Mesendoderm (in vitro differentiated cells): ENCODE results near the gene NR3C2.

ENCODE experiments used
- DNase-seq: peaks from one replicate; pipeline ENCODE4 v3.0.0; 2013
- H2AK5ac ChIP-seq: 2 replicates; pipeline ENCODE4 v1.6.1; 2013; ENCODE audit warnings: low read length, inconsistent platforms
- H2BK120ac ChIP-seq: 2 replicates; pipeline ENCODE4 v1.6.1; 2013; ENCODE audit warnings: low read depth, mild to moderate bottlenecking, low read length, moderate library complexity, mixed read lengths
- H2BK15ac ChIP-seq: replicated peaks from 2 replicates; pipeline ENCODE4 v1.6.1; 2013; ENCODE audit warnings: low read depth, mild to moderate bottlenecking, moderate library complexity
- H2BK5ac ChIP-seq: 2 replicates; pipeline ENCODE4 v1.6.1; 2013; ENCODE audit warnings: low read length, inconsistent platforms
- H3K18ac ChIP-seq: 2 replicates; pipeline ENCODE4 v1.6.1; 2013; ENCODE audit warnings: mild to moderate bottlenecking, low read length, mixed read lengths
- H3K23ac ChIP-seq: one replicate; pipeline ENCODE4 v1.6.1; 2013; ENCODE audit warnings: low read length
- H3K27ac ChIP-seq: 2 replicates; pipeline ENCODE4 v1.5.1; 2013; ENCODE audit warnings: low read depth, mild to moderate bottlenecking, inconsistent platforms, low read length, moderate library complexity
- H3K27me3 ChIP-seq: 2 replicates; pipeline ENCODE4 v1.6.1; 2013; ENCODE audit warnings: low read length, control low read depth, mild to moderate bottlenecking, inconsistent platforms; ENCODE audit not compliant: insufficient read depth, poor library complexity
- H3K36me3 ChIP-seq: 2 replicates; pipeline ENCODE4 v1.6.1; 2013; ENCODE audit warnings: low read length, inconsistent platforms; ENCODE audit not compliant: control insufficient read depth, insufficient read depth
- H3K4ac ChIP-seq: one replicate; pipeline ENCODE4 v1.6.1; 2013; ENCODE audit warnings: low read depth, mild to moderate bottlenecking, low read length, moderate library complexity
- H3K4me1 ChIP-seq: 2 replicates; pipeline ENCODE4 v1.6.1; 2013; ENCODE audit warnings: low read depth, low read length, inconsistent platforms; ENCODE audit not compliant: control insufficient read depth
- H3K4me2 ChIP-seq: 2 replicates; pipeline ENCODE4 v1.6.1; 2013; ENCODE audit warnings: low read length
- H3K4me3 ChIP-seq: 2 replicates; pipeline ENCODE4 v1.5.1; 2013; ENCODE audit warnings: mild to moderate bottlenecking, low read length
- H3K56ac ChIP-seq: one replicate; pipeline ENCODE4 v1.6.1; 2013; ENCODE audit warnings: low read length
- H3K79me1 ChIP-seq: 2 replicates; pipeline ENCODE4 v1.6.1; 2013; ENCODE audit warnings: low read length, inconsistent platforms
- H3K79me2 ChIP-seq: 2 replicates; pipeline ENCODE4 v1.6.1; 2013; ENCODE audit warnings: mild to moderate bottlenecking, low read length; ENCODE audit not compliant: control insufficient read depth, insufficient read depth
- H3K9ac ChIP-seq: 2 replicates; pipeline ENCODE4 v1.6.1; 2013; ENCODE audit warnings: low read length, inconsistent platforms
- H4K5ac ChIP-seq: one replicate; pipeline ENCODE4 v1.6.1; 2013; ENCODE audit warnings: low read length
- H4K8ac ChIP-seq: one replicate; pipeline ENCODE4 v1.6.1; 2013; ENCODE audit warnings: low read depth, mild to moderate bottlenecking, control low read depth, low read length, moderate library complexity
- WGBS: extraction: QIAGEN DNeasy Blood & Tissue Kit; methylation state at CpG from one replicate; pipeline ENCODE4 v1.1.7; 2013; ENCODE audit warnings: low lambda C conversion rate, missing lambda C conversion rate; ENCODE audit not compliant: insufficient coverage; ENCODE audit errors: extremely low coverage; 5-methylcytosine and 5-hydroxymethylcytosine counted together

Gene NR3C2

DNA sequence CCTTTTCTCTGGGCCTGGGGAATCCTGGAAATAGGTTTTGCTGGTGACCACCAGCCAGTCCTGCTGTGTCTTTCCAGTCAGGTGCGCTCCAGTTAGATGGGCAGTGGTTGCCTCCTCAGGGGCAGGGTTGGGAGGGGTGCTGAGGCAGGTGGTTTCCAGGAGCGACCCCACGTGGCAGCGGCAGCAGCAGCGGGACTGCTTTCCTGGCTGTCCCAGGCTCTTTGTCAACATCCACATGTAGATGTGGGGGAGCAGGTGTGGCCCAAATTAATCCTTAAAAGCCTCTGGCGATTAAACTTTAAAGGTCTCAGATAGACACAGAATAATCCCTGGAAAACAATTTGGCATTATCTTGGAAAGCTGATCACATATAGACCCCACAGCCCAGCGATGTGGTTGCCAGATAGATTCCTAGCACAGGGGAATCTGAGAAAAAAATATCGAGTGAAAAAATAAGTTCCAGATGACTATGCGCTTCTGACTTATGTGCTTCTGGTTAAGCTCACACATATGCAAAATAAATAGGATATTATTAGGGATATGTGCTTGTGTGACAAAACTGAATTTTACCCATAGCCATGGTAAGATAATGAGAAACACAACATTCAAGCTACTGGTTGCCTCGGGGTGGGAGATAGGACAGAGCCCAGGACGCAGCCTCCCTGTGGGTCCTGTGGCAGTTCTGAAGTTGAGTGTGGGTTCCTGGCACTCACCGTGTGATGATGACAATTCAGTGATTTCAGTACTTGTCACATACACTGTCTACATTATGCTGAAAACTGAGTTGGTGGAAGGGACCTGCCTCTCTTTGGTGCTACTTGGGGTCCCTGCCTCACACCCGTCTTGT lies 373.9 kb downstream of the NR3C2 start:
- no peak overlapping the region for H3K27ac ChIP-seq
- H2BK5ac ChIP-seq, result no peak overlapping the region
- no peaks in the 10 kb centered on the region for H3K4me1 ChIP-seq
- no peak overlapping the region for H3K4me2 ChIP-seq
- no peak overlapping the region for H2BK120ac ChIP-seq
- H3K23ac ChIP-seq, result no peak overlapping the region
- no peak for DNase-seq
- H4K8ac ChIP-seq, result no peak overlapping the region
- H3K18ac ChIP-seq, result no peak overlapping the region
- no peak overlapping the region for H4K5ac ChIP-seq
- H3K4me3 ChIP-seq, result no peak overlapping the region
- H3K36me3 ChIP-seq, result no peaks in the 10 kb centered on the region
- no peak overlapping the region for H2BK15ac ChIP-seq
- H3K27me3 ChIP-seq, result no peaks in the 10 kb centered on the region
- no peak overlapping the region for H3K9ac ChIP-seq
- no peak overlapping the region for H2AK5ac ChIP-seq
- H3K4ac ChIP-seq, result no peak overlapping the region
- H3K79me2 ChIP-seq, result no peaks in the 10 kb centered on the region
- H3K79me1 ChIP-seq, result no peaks in the 10 kb centered on the region
- no CpG with 5 or more reads among the region's 13 CpGs for WGBS
- no peak overlapping the region for H3K56ac ChIP-seq

DNA sequence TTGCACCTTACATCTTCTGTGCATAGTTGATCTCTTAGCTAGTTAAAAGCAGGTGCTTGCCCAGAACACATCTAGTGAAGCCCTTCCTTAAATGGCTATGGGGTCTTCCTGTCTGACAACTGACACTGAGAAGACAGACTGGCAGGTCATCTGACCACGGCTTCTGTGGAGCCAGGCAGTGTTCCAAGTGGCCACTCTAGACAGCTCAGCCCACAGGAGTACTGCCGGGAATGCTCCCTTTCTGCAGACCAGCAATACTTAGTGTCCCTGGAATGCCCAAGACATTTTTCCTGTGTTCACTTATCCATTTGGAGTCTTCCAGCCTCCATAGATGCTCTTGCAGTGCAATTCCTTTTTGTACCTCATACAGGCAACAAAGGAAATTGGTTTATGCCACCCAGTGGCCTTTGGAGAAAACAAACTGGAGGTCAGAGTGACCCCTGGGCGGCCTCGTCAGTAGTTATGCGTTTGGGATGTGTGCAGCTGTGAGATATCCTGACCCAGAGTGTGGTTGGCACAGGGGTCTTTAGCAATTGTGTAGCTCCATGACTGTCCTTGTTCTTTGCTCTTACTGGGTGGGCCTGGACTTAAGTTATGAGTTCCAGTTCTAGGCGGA lies 374.8 kb downstream of the NR3C2 start:
- no peak overlapping the region for H3K9ac ChIP-seq
- H4K5ac ChIP-seq, result no peak overlapping the region
- H2BK120ac ChIP-seq, result no peak overlapping the region
- no CpG with 5 or more reads among the region's 6 CpGs for WGBS
- no peak overlapping the region for H2AK5ac ChIP-seq
- no peaks in the 10 kb centered on the region for H3K36me3 ChIP-seq
- H3K23ac ChIP-seq, result no peak overlapping the region
- no peaks in the 10 kb centered on the region for H3K4me1 ChIP-seq
- H3K56ac ChIP-seq, result no peak overlapping the region
- no peak overlapping the region for H3K4me3 ChIP-seq
- H2BK15ac ChIP-seq, result no peak overlapping the region
- no peak overlapping the region for H2BK5ac ChIP-seq
- no peaks in the 10 kb centered on the region for H3K27me3 ChIP-seq
- H3K27ac ChIP-seq, result no peak overlapping the region
- H4K8ac ChIP-seq, result no peak overlapping the region
- H3K79me2 ChIP-seq, result no peaks in the 10 kb centered on the region
- no peak overlapping the region for H3K4me2 ChIP-seq
- no peak overlapping the region for H3K18ac ChIP-seq
- DNase-seq, result no peak
- H3K4ac ChIP-seq, result no peak overlapping the region
- no peaks in the 10 kb centered on the region for H3K79me1 ChIP-seq

DNA sequence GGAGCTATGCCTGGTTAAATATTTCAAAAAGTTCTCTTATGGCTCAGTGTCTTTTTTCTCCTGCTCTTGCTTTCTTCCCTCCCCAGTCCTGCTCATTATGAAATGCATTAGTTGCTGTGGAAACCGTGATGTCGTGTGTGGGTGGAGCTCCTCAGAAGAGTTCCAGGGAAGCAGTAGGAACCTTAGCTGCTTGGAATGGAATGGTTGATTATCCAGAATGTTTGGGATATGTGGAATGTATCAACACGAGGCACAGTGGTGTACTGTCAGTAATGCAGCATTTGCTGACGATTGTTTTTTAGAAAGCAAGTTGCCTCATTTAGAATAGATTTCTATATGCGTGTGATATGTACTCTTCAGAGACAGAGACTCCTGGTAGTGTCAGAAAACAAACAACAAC lies 377.1 kb downstream of the NR3C2 start:
- Histone ChIP-seq H3K79me2 (no peaks in the 10 kb centered on the region), H2BK15ac (no peak overlapping the region), H3K4me1 (peaks cover 13% of the 10 kb centered on the region), H2BK5ac (no peak overlapping the region), H3K56ac (no peak overlapping the region), H2AK5ac (no peak overlapping the region), H3K4me3 (no peak overlapping the region), H3K4me2 (no peak overlapping the region), H3K79me1 (no peaks in the 10 kb centered on the region), H3K9ac (no peak overlapping the region), H2BK120ac (no peak overlapping the region), H4K5ac (no peak overlapping the region), H3K36me3 (no peaks in the 10 kb centered on the region), H3K4ac (no peak overlapping the region), H3K27me3 (no peaks in the 10 kb centered on the region), H3K27ac (no peak overlapping the region), H3K23ac (no peak overlapping the region), H3K18ac (no peak overlapping the region), H4K8ac (no peak overlapping the region)
- no CpG with 5 or more reads among the region's 5 CpGs for WGBS
- DNase-seq, result peak; percentile 58

DNA sequence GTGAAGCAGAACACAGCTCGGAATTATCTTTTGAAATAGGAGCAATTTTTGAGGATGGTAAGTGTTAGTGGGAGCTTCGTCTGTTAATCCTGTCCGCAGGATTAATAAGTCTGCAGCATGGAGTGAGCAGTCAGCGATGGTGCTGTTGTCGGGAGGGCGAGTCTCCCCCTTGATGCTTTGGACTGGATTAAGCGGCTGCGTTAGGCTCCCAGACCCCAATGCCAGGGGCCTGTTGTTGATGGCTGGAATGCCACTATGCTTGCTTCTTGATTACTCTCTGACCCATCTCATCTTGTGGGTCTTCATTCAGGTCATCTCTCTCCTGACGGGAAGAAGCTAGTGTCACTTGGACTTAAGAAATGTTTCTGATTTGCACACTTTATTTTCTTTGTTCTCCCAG lies 377.8 kb downstream of the NR3C2 start:
- H4K5ac ChIP-seq, result no peak overlapping the region
- no peak overlapping the region for H3K18ac ChIP-seq
- H3K4me1 ChIP-seq, result peaks cover 17% of the 10 kb centered on the region
- no peaks in the 10 kb centered on the region for H3K79me1 ChIP-seq
- no peaks in the 10 kb centered on the region for H3K36me3 ChIP-seq
- no peak overlapping the region for H3K27ac ChIP-seq
- H2BK15ac ChIP-seq, result no peak overlapping the region
- H3K79me2 ChIP-seq, result no peaks in the 10 kb centered on the region
- no peak overlapping the region for H2BK120ac ChIP-seq
- no peaks in the 10 kb centered on the region for H3K27me3 ChIP-seq
- no peak overlapping the region for H2BK5ac ChIP-seq
- H3K4me3 ChIP-seq, result no peak overlapping the region
- H3K56ac ChIP-seq, result no peak overlapping the region
- no CpG with 5 or more reads among the region's 9 CpGs for WGBS
- H3K4ac ChIP-seq, result no peak overlapping the region
- no peak overlapping the region for H3K23ac ChIP-seq
- no peak for DNase-seq
- no peak overlapping the region for H3K9ac ChIP-seq
- no peak overlapping the region for H2AK5ac ChIP-seq
- no peak overlapping the region for H3K4me2 ChIP-seq
- no peak overlapping the region for H4K8ac ChIP-seq

DNA sequence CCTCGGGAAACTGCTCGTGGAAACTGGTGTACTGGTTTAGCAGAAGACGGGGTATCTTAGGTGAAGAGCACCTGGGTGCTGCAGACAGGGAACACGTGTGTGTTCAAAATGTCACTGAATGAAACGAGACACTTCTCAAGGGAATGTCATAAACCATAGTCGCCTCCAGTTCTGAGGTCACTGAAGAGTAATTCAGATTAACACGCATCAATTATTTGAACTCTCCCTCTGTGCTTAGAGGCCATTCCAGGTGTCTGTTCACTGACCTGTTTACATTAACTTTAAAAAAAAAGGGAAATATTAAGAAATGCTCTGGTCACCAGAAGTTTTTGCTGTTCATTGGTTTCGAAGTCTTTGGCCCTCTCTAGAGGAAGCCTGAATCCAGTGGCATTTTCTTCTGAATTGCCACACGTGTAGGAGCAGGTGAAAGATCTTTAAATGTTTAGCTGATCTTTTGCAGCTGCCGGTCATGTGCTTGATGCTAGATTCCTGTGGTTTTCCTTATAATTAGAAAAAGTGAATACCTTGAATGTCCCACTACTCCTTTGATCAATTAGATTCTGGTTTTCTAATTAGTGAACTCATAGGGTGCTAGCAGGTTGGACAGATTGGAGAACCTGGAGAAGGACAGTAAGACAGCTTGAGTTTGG lies 379.8 kb downstream of the NR3C2 start:
- Histone ChIP-seq H3K79me2 (no peaks in the 10 kb centered on the region), H3K27ac (no peak overlapping the region), H2BK15ac (no peak overlapping the region), H2BK120ac (no peak overlapping the region), H3K4me1 (peaks cover 25% of the 10 kb centered on the region), H2BK5ac (no peak overlapping the region), H3K56ac (peak overlapping the region; percentile 54), H3K36me3 (no peaks in the 10 kb centered on the region), H3K4me3 (no peak overlapping the region), H3K4me2 (no peak overlapping the region), H3K9ac (no peak overlapping the region), H2AK5ac (no peak overlapping the region), H4K8ac (no peak overlapping the region), H3K23ac (no peak overlapping the region), H3K79me1 (no peaks in the 10 kb centered on the region), H3K27me3 (no peaks in the 10 kb centered on the region), H3K4ac (no peak overlapping the region), H3K18ac (no peak overlapping the region), H4K5ac (no peak overlapping the region)
- WGBS, result no CpG with 5 or more reads among the region's 10 CpGs
- DNase-seq, result no peak
